DND-41 (cell line): ENCODE measurements around the gene RAB9A.
"Not testable (repeated sequence)": the region's sequence is repeated elsewhere in the genome, so short reads cannot be mapped to it uniquely, and the experiment has no call there.

Source experiments
- EZH2 ChIP-seq: IDR thresholded peaks from 3 replicates; pipeline ENCODE4 v1.6.1; 2012; ENCODE audit warnings: borderline replicate concordance, low read depth, mild to moderate bottlenecking, moderate library complexity, low read length, inconsistent platforms; ENCODE audit not compliant: severe bottlenecking
- TF ChIP-seq, protein P1 (sequence below): IDR thresholded peaks from 2 replicates; pipeline ENCODE4 v1.5.1; 2012; ENCODE audit warnings: borderline replicate concordance, low read length, moderate library complexity, mild to moderate bottlenecking; ENCODE audit not compliant: poor library complexity, severe bottlenecking; ENCODE audit errors: extremely low read depth

DNA sequence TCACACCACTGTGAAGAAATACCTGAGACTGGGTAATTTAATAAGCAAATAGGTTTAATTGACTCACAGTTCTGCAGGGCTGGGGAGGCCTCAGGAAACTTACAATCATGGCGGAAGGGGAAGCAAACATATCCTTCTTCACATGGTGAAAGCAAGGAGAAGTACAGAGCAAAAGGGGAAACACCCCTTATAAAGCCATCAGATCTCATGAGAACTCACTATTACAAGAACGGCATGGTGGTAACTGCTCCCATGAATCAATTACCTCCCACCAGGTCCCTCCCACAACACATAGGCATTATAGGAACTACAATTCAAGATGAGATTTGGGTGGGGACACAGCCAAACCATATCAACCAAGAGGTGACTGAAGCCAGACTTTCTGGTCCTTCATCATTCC, 40.6 kb upstream of the RAB9A start:
- TF ChIP-seq, protein P1, sequence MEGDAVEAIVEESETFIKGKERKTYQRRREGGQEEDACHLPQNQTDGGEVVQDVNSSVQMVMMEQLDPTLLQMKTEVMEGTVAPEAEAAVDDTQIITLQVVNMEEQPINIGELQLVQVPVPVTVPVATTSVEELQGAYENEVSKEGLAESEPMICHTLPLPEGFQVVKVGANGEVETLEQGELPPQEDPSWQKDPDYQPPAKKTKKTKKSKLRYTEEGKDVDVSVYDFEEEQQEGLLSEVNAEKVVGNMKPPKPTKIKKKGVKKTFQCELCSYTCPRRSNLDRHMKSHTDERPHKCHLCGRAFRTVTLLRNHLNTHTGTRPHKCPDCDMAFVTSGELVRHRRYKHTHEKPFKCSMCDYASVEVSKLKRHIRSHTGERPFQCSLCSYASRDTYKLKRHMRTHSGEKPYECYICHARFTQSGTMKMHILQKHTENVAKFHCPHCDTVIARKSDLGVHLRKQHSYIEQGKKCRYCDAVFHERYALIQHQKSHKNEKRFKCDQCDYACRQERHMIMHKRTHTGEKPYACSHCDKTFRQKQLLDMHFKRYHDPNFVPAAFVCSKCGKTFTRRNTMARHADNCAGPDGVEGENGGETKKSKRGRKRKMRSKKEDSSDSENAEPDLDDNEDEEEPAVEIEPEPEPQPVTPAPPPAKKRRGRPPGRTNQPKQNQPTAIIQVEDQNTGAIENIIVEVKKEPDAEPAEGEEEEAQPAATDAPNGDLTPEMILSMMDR: not testable (repeated sequence)
- TF ChIP-seq EZH2: not testable (repeated sequence)
